A549 (cell line): Measurements from ENCODE around the gene IER5L.

Experiments
- CBX2 ChIP-seq: fragments of 200-600 bp; sonication (generic); IDR thresholded peaks from 2 replicates; pipeline ENCODE4 v1.6.1; 2016; ENCODE audit warnings: low read depth, mild to moderate bottlenecking, borderline replicate concordance
- EP300 ChIP-seq, 2 experiments: fragments of >200 bp; sonication (Bioruptor Twin); formaldehyde crosslinking; IDR thresholded peaks; 2 replicates in 1 of 2; 3 replicates in 1 of 2; pipeline ENCODE4 v1.6.1; 2016 to 2017
- JUN ChIP-seq, 2 experiments: fragments of >200 bp; sonication (Bioruptor Twin); formaldehyde crosslinking; IDR thresholded peaks; 2 replicates in 1 of 2; 3 replicates in 1 of 2; pipeline ENCODE4 v1.6.1; 2016 to 2017
- MAX ChIP-seq: IDR thresholded peaks from 2 replicates; pipeline ENCODE4 v1.6.1; 2012
- NFE2L2 ChIP-seq: fragments of 150-350 bp; conservative IDR thresholded peaks from 2 replicates; pipeline ENCODE4 v1.6.1; 2014; ENCODE audit warnings: low read length
- POLR2A ChIP-seq: IDR thresholded peaks from 2 replicates; pipeline ENCODE4 v1.6.1; 2012; ENCODE audit warnings: mild to moderate bottlenecking, low read length
- RAD21 ChIP-seq, 2 experiments: fragments of >200 bp in 1 of 2; sonication (Bioruptor Twin) in 1 of 2; formaldehyde crosslinking in 1 of 2; IDR thresholded peaks in 1 of 2; conservative IDR thresholded peaks in 1 of 2; 2 replicates in 1 of 2; 3 replicates in 1 of 2; pipeline ENCODE4 v1.6.1; 2012 to 2018; ENCODE audit warnings: inconsistent platforms in 1 of 2
- TF ChIP-seq, protein P1 (sequence below): fragments of >200 bp; sonication (Bioruptor Twin); formaldehyde crosslinking; IDR thresholded peaks from 3 replicates; pipeline ENCODE4 v1.5.1; 2016
- TF ChIP-seq, protein P2 (sequence below): fragments of >200 bp; sonication (Bioruptor Twin); formaldehyde crosslinking; IDR thresholded peaks from 3 replicates; pipeline ENCODE4 v1.6.1; 2016
- TF ChIP-seq, protein P3 (sequence below): IDR thresholded peaks from 2 replicates; pipeline ENCODE4 v1.6.1; 2012

DNA sequence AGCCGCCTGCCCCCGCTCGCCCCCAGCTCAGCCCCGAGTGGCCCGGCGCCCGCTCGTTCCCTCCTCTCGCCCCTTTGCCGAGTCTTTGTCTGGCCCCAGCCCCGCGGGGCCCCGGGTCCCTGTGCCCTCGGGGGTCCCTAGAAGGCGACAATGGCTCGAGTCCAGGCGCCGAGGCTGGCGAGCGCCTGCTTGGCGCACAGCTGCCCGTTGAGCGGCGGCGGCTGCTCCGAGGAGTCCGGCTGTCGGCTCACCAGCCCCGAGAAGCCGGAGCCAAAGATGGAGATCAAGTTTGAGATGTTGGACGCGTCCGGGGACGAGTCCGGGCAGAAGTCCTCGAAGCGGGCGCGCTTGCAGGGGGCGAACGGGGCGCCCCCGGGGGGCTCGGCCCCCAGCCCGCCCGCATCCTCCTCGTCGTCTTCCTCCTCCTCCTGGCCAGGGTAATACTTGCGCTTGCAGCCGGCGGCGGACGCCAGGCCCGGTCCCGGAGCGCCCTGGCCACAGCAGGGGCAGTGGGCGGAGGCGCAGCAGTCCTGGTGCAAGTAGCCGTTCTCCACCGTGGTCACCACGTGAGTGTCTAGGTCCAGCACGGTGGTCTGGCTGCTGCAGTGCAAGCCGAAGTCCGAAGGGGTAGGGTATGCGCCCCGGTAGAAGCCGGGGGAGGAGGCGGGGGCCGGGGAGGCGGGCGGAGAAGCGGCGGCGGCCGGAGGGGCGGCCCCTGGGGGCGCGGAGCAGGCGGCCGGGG is 1.2 kb downstream of the IER5L start:
- TF ChIP-seq JUN (IDR thresholded peaks at IDR 0.05) (peak in 1 of 2 experiments; percentile 12; a peak in 1 of 5 replicates), POLR2A (peak; percentile 32; the same call in 1 of the 2 replicates), RAD21 (conservative IDR thresholded peaks at IDR 0.05 in 1 of 2, IDR thresholded peaks at IDR 0.05 in 1 of 2) (no peak), NFE2L2 (no peak), MAX (no peak), EP300 (IDR thresholded peaks at IDR 0.05) (no peak), CBX2 (no peak)
- TF ChIP-seq, protein P1, sequence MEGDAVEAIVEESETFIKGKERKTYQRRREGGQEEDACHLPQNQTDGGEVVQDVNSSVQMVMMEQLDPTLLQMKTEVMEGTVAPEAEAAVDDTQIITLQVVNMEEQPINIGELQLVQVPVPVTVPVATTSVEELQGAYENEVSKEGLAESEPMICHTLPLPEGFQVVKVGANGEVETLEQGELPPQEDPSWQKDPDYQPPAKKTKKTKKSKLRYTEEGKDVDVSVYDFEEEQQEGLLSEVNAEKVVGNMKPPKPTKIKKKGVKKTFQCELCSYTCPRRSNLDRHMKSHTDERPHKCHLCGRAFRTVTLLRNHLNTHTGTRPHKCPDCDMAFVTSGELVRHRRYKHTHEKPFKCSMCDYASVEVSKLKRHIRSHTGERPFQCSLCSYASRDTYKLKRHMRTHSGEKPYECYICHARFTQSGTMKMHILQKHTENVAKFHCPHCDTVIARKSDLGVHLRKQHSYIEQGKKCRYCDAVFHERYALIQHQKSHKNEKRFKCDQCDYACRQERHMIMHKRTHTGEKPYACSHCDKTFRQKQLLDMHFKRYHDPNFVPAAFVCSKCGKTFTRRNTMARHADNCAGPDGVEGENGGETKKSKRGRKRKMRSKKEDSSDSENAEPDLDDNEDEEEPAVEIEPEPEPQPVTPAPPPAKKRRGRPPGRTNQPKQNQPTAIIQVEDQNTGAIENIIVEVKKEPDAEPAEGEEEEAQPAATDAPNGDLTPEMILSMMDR = no peak
- TF ChIP-seq, protein P2, sequence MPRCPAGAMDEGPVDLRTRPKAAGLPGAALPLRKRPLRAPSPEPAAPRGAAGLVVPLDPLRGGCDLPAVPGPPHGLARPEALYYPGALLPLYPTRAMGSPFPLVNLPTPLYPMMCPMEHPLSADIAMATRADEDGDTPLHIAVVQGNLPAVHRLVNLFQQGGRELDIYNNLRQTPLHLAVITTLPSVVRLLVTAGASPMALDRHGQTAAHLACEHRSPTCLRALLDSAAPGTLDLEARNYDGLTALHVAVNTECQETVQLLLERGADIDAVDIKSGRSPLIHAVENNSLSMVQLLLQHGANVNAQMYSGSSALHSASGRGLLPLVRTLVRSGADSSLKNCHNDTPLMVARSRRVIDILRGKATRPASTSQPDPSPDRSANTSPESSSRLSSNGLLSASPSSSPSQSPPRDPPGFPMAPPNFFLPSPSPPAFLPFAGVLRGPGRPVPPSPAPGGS = no peak
- TF ChIP-seq, protein P3, sequence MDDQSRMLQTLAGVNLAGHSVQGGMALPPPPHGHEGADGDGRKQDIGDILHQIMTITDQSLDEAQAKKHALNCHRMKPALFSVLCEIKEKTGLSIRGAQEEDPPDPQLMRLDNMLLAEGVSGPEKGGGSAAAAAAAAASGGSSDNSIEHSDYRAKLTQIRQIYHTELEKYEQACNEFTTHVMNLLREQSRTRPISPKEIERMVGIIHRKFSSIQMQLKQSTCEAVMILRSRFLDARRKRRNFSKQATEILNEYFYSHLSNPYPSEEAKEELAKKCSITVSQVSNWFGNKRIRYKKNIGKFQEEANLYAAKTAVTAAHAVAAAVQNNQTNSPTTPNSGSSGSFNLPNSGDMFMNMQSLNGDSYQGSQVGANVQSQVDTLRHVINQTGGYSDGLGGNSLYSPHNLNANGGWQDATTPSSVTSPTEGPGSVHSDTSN = no peak
